Measurements from ENCODE around the gene H2AZ1. TPM values are rescaled to one million over a fixed set of nuclear protein-coding genes. Genes with fewer than 3 reads are reported as not detected.

The H2AZ1 gene
- total RNA-seq, 1 experiment from 2014 or later: 298 TPM

DNA sequence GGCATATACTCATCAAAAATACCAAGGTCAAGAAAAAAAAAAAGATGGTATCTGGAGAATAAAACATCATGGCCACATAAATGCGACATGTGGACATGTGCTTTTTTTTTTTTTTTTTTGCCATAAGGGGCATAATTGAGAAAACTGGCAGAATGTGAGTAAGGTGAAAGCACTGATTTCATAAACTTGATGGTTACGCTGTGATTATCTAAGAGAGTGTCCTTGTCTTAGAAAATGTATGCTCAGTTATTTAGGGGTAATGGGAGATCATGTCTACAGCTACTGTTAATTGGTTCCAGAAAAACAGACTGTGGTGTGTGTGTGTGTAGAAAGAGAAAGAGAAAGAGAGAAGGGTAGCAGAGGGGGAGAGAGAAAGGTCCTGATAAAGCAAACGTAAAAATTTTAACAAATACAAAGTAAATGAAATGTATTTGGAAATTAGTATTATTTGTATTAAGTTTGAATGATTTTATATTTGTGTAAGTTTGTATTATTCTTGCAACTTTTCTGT is 11.8 kb downstream of the H2AZ1 start:
- Mint-ChIP-seq H3K27me3 (ENCODE audit: insufficient read depth, unreplicated experiment) (no peaks in the 10 kb centered on the region), H3K27ac (ENCODE audit: low read depth, unreplicated experiment) (no peak overlapping the region), H3K4me1 (ENCODE audit: insufficient read depth, unreplicated experiment) (peaks cover 8% of the 10 kb centered on the region), H3K9me3 (ENCODE audit: unreplicated experiment) (no peaks in the 10 kb centered on the region), H3K36me3 (ENCODE audit: insufficient read depth, unreplicated experiment) (peaks cover 40% of the 10 kb centered on the region), H3K4me3 (ENCODE audit: unreplicated experiment) (no peak overlapping the region)
- POLR2A ChIA-PET: no interaction called here
- TF ChIP-seq, protein P1, sequence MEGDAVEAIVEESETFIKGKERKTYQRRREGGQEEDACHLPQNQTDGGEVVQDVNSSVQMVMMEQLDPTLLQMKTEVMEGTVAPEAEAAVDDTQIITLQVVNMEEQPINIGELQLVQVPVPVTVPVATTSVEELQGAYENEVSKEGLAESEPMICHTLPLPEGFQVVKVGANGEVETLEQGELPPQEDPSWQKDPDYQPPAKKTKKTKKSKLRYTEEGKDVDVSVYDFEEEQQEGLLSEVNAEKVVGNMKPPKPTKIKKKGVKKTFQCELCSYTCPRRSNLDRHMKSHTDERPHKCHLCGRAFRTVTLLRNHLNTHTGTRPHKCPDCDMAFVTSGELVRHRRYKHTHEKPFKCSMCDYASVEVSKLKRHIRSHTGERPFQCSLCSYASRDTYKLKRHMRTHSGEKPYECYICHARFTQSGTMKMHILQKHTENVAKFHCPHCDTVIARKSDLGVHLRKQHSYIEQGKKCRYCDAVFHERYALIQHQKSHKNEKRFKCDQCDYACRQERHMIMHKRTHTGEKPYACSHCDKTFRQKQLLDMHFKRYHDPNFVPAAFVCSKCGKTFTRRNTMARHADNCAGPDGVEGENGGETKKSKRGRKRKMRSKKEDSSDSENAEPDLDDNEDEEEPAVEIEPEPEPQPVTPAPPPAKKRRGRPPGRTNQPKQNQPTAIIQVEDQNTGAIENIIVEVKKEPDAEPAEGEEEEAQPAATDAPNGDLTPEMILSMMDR (IDR thresholded peaks at IDR 0.05; ENCODE audit: unreplicated experiment): no peak
- CTCF ChIA-PET: interaction anchor here (0.5 kb wide), 1 partner anchor 9 kb away, joined by 3 read pairs; no protein-coding TSS in a partner anchor
- intact Hi-C loops (cut with micrococcal nuclease): no loop called here
- no TSS peak for BruUV-seq (replicated peaks)
- DNase-seq (ENCODE audit: unreplicated experiment): no peak

DNA sequence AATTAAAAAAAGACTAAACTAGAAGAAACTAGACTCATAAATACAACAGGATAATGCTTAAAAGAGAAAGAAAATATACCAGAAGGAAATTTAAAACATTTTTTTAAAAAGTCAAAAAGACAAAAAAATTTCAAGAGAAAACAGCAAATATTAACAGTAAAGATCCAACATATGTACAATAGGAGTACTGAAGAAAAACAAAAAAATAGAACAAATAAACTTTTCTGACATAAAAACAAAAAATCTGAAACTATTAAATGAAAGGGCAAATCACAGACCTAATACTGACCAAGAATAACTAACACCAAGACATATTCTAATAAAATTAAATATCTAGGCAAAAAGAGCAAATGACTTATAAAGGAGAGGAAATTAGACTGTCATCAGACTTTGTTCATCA is 15.2 kb downstream of the H2AZ1 start:
- no peaks in the 10 kb centered on the region for H3K4me1 Mint-ChIP-seq (ENCODE audit: insufficient read depth, unreplicated experiment)
- POLR2A ChIA-PET: interaction anchor here (1.5 to 1.6 kb wide), 2 partner anchors 8 to 12 kb away, joined by 4 read pairs; no protein-coding TSS in a partner anchor
- CTCF ChIA-PET: no interaction called here
- H3K27ac Mint-ChIP-seq (ENCODE audit: low read depth, unreplicated experiment): no peak overlapping the region
- TF ChIP-seq, protein P1 (IDR thresholded peaks at IDR 0.05; ENCODE audit: unreplicated experiment): no peak
- no peak overlapping the region for H3K4me3 Mint-ChIP-seq (ENCODE audit: unreplicated experiment)
- no peaks in the 10 kb centered on the region for H3K27me3 Mint-ChIP-seq (ENCODE audit: insufficient read depth, unreplicated experiment)
- BruUV-seq (replicated peaks): no TSS peak
- H3K9me3 Mint-ChIP-seq (ENCODE audit: unreplicated experiment): no peaks in the 10 kb centered on the region
- H3K36me3 Mint-ChIP-seq (ENCODE audit: insufficient read depth, unreplicated experiment): peaks cover 47% of the 10 kb centered on the region
- DNase-seq (ENCODE audit: unreplicated experiment): no peak
- intact Hi-C loops (cut with micrococcal nuclease): no loop called here

DNA sequence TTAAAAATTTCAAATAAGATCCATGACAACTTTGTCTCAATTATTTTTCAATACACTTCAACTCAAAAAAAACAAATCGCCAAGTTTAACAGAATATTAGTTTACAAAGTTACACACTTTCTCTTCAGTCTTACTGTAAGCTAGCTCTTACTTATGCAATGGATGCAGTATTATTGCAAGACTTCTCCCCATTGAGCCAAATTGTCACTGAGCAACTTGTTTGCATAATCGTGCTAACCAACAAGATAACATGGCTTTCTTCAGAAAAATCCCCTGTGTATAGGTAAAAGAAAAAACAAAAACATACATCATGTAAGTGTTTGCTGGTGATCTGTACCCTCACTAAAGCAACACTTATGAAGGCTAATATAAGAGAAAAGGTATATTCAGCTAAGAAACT is 22.5 kb downstream of the H2AZ1 start:
- Mint-ChIP-seq H3K9me3 (ENCODE audit: unreplicated experiment) (no peaks in the 10 kb centered on the region), H3K36me3 (ENCODE audit: insufficient read depth, unreplicated experiment) (peaks cover 28% of the 10 kb centered on the region), H3K27ac (ENCODE audit: low read depth, unreplicated experiment) (no peak overlapping the region), H3K4me1 (ENCODE audit: insufficient read depth, unreplicated experiment) (no peaks in the 10 kb centered on the region), H3K4me3 (ENCODE audit: unreplicated experiment) (no peak overlapping the region), H3K27me3 (ENCODE audit: insufficient read depth, unreplicated experiment) (no peaks in the 10 kb centered on the region)
- BruUV-seq (replicated peaks): no TSS peak
- TF ChIP-seq, protein P1 (IDR thresholded peaks at IDR 0.05; ENCODE audit: unreplicated experiment): no peak
- POLR2A ChIA-PET: interaction anchor here (0.8 to 1.3 kb wide), 3 partner anchors 8 to 20 kb away, joined by 3 to 4 read pairs (median 3); no protein-coding TSS in a partner anchor
- intact Hi-C loops (cut with micrococcal nuclease): no loop called here
- CTCF ChIA-PET: interaction anchor here (0.7 to 1.3 kb wide), 3 partner anchors 8 to 20 kb away, joined by 3 to 5 read pairs (median 3); partner anchors contain the start of gene DNAJB14
- no peak for DNase-seq (ENCODE audit: unreplicated experiment)

DNA sequence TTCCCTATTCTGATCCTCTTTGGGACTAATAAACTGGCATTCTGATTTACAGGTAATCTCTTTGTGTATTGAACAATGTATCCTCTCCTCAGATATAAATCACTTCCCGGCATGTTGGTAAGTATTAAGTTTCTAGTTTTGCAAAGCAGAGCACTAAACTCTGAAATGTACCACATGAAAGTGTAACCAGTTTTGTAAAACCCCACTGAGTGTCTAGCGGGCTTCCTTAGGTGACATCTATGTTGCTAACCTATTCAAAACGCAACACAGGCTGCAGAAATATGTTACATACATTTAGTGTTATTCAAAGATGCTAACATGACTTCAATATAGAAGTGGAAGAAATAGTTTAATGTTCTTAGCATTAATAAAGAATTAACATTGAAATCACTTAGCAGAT is 28.9 kb downstream of the H2AZ1 start:
- intact Hi-C loops (cut with micrococcal nuclease): no loop called here
- ChIA-PET CTCF (interaction anchor here (1.7 kb wide), 1 partner anchor 27 kb away, joined by 5 read pairs; no protein-coding TSS in a partner anchor), POLR2A (interaction anchor here (1.5 kb wide), 1 partner anchor 19 kb away, joined by 4 read pairs; no protein-coding TSS in a partner anchor)
- Mint-ChIP-seq H3K27ac (ENCODE audit: low read depth, unreplicated experiment) (no peak overlapping the region), H3K4me3 (ENCODE audit: unreplicated experiment) (no peak overlapping the region), H3K36me3 (ENCODE audit: insufficient read depth, unreplicated experiment) (peaks cover 46% of the 10 kb centered on the region), H3K9me3 (ENCODE audit: unreplicated experiment) (no peaks in the 10 kb centered on the region), H3K27me3 (ENCODE audit: insufficient read depth, unreplicated experiment) (no peaks in the 10 kb centered on the region), H3K4me1 (ENCODE audit: insufficient read depth, unreplicated experiment) (no peaks in the 10 kb centered on the region)
- TF ChIP-seq, protein P1 (IDR thresholded peaks at IDR 0.05; ENCODE audit: unreplicated experiment): no peak
- BruUV-seq (replicated peaks): no TSS peak
- DNase-seq (ENCODE audit: unreplicated experiment): no peak

All from MCF 10A (cell line).